ENCODE measurements around the gene STK32B.
A peak's percentile ranks its signal among the peaks of the same experiment; 100 is the strongest.

STK32B gene

DNA sequence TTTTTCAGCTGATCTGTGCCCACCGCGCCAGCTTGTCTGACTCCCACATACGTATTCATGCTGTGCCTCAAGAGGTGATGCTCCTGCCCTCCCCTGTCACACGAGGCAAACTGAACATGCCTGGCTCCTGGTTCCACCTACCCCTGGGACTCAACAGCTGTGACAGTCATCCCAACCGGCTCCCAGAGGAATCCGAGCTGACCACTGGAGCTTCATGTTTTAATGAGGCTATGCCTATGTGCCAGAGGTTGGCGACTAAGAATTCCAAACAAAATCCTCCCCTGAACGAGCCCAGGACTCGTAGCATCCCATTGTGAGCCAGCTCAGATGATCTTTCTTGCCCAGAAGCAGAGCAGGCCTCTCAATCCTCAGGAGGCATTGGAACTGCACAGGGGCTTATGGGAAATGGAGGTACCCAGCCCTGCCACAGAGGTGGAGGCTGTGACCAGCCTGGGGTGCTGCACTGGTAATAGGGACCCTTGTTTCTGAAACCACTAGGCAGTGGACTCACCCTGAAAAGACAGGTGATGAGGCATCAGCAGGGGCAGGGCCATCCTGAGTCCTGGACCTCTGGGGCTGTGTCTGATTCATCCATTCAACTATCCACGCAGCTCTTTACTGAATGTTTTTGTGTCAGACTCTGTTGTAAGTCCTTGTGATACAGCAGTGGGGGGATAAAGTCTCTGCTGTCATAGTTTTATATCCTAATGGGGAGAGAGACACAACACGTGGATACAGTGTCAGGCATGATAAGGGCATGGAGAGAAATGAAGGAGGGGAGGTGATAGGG, 332.1 kb downstream of the STK32B start:
- H3K27ac ChIP-seq (ENCODE audit: poor library complexity, severe bottlenecking), result no peak overlapping the region
- H3K27me3 ChIP-seq (ENCODE audit: insufficient read depth, poor library complexity, severe bottlenecking), result no peaks in the 10 kb centered on the region
- no peak for ATAC-seq (ENCODE audit: low read depth)
- no peaks in the 10 kb centered on the region for H3K9me3 ChIP-seq (ENCODE audit: severe bottlenecking)
- no peak for DNase-seq (ENCODE audit: low spot score)
- H3K36me3 ChIP-seq (ENCODE audit: low read depth), result no peaks in the 10 kb centered on the region
- TF ChIP-seq CTCF (IDR thresholded peaks at IDR 0.05; ENCODE audit: poor library complexity, severe bottlenecking), result no peak
- H3K4me3 ChIP-seq (ENCODE audit: severe bottlenecking), result no peak overlapping the region
- no peaks in the 10 kb centered on the region for H3K4me1 ChIP-seq (ENCODE audit: insufficient read depth, poor library complexity, severe bottlenecking)

GRCh38 chr4:5385741-5386311, 334.5 kb downstream of the STK32B start:
- Histone ChIP-seq H3K9me3 (ENCODE audit: severe bottlenecking) (no peaks in the 10 kb centered on the region), H3K27me3 (ENCODE audit: insufficient read depth, poor library complexity, severe bottlenecking) (no peaks in the 10 kb centered on the region), H3K4me1 (ENCODE audit: insufficient read depth, poor library complexity, severe bottlenecking) (no peaks in the 10 kb centered on the region), H3K36me3 (ENCODE audit: low read depth) (no peaks in the 10 kb centered on the region), H3K4me3 (ENCODE audit: severe bottlenecking) (no peak overlapping the region), H3K27ac (ENCODE audit: poor library complexity, severe bottlenecking) (no peak overlapping the region)
- TF ChIP-seq CTCF (IDR thresholded peaks at IDR 0.05; ENCODE audit: poor library complexity, severe bottlenecking), result no peak
- ATAC-seq (ENCODE audit: low read depth), result no peak
- no peak for DNase-seq (ENCODE audit: low spot score)

GRCh38 chr4:5386921-5387320, 335.6 kb downstream of the STK32B start:
- no peaks in the 10 kb centered on the region for H3K9me3 ChIP-seq (ENCODE audit: severe bottlenecking)
- no peak for TF ChIP-seq CTCF (IDR thresholded peaks at IDR 0.05; ENCODE audit: poor library complexity, severe bottlenecking)
- no peaks in the 10 kb centered on the region for H3K27me3 ChIP-seq (ENCODE audit: insufficient read depth, poor library complexity, severe bottlenecking)
- H3K4me3 ChIP-seq (ENCODE audit: severe bottlenecking), result no peak overlapping the region
- no peaks in the 10 kb centered on the region for H3K4me1 ChIP-seq (ENCODE audit: insufficient read depth, poor library complexity, severe bottlenecking)
- DNase-seq (ENCODE audit: low spot score), result no peak
- no peaks in the 10 kb centered on the region for H3K36me3 ChIP-seq (ENCODE audit: low read depth)
- ATAC-seq (ENCODE audit: low read depth), result no peak
- no peak overlapping the region for H3K27ac ChIP-seq (ENCODE audit: poor library complexity, severe bottlenecking)

- peak; percentile 31 for TF ChIP-seq CTCF (IDR thresholded peaks at IDR 0.05; ENCODE audit: poor library complexity, severe bottlenecking)
- Histone ChIP-seq H3K27ac (ENCODE audit: poor library complexity, severe bottlenecking) (no peak overlapping the region), H3K9me3 (ENCODE audit: severe bottlenecking) (no peaks in the 10 kb centered on the region), H3K36me3 (ENCODE audit: low read depth) (no peaks in the 10 kb centered on the region), H3K27me3 (ENCODE audit: insufficient read depth, poor library complexity, severe bottlenecking) (no peaks in the 10 kb centered on the region), H3K4me3 (ENCODE audit: severe bottlenecking) (no peak overlapping the region), H3K4me1 (ENCODE audit: insufficient read depth, poor library complexity, severe bottlenecking) (no peaks in the 10 kb centered on the region)
- DNase-seq (ENCODE audit: low spot score), result no peak
- 0 out of 3 replicates have a peak, but pooled peaks have one; percentile 29 for ATAC-seq (ENCODE audit: low read depth)
These were observed 336.2 kb downstream of the STK32B start for GRCh38 chr4:5387457-5387856.
